AG10803 (cell line): ENCODE results near the gene DNAH12.

Experiments
- DNase-seq: peaks from one replicate; pipeline ENCODE4 v3.0.0; 2010; ENCODE audit warnings: low read depth
- H3K4me3 ChIP-seq: 2 replicates; pipeline ENCODE4 v1.5.1; 2011; ENCODE audit warnings: mild to moderate bottlenecking, low read length, control low read depth
- CTCF ChIP-seq: conservative IDR thresholded peaks from 2 replicates; pipeline ENCODE4 v1.5.1; 2011; ENCODE audit warnings: mild to moderate bottlenecking, low read length, control low read depth, inconsistent platforms

The DNAH12 gene, protein sequence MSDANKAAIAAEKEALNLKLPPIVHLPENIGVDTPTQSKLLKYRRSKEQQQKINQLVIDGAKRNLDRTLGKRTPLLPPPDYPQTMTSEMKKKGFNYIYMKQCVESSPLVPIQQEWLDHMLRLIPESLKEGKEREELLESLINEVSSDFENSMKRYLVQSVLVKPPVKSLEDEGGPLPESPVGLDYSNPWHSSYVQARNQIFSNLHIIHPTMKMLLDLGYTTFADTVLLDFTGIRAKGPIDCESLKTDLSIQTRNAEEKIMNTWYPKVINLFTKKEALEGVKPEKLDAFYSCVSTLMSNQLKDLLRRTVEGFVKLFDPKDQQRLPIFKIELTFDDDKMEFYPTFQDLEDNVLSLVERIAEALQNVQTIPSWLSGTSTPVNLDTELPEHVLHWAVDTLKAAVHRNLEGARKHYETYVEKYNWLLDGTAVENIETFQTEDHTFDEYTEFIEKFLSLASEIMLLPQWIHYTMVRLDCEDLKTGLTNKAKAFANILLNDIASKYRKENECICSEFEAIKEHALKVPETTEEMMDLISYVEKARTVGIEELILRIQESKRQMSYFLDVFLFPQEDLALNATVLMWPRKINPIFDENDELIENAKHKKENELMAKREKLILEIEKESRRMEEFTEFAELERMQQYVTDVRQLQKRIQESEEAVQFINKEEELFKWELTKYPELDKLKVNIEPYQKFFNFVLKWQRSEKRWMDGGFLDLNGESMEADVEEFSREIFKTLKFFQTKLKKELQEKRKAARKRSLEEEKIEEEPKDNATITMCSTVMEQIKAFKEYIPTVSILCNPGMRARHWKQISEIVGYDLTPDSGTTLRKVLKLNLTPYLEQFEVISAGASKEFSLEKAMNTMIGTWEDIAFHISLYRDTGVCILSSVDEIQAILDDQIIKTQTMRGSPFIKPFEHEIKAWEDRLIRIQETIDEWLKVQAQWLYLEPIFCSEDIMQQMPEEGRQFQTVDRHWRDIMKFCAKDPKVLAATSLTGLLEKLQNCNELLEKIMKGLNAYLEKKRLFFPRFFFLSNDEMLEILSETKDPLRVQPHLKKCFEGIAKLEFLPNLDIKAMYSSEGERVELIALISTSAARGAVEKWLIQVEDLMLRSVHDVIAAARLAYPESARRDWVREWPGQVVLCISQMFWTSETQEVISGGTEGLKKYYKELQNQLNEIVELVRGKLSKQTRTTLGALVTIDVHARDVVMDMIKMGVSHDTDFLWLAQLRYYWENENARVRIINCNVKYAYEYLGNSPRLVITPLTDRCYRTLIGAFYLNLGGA (N-terminal part only)

GRCh38 chr3:57544181-57545125 is at the start of gene DNAH12:
Gene DNAH12 (minus strand): TSS chr3:57544344. CDS start chr3:57542870, 1,474 bp downstream.
- H3K4me3 ChIP-seq = peak within 1 kb of the TSS; percentile 29
- DNase-seq = no peak
- TF ChIP-seq CTCF = no peak

- no peak for DNase-seq
- H3K4me3 ChIP-seq = peak overlapping the region; percentile 99; the same call in 1 of the 2 replicates
- TF ChIP-seq CTCF = no peak
Observed at GRCh38 chr3:57592306-57592705, 48.2 kb upstream of the DNAH12 start.

GRCh38 chr3:57587905-57588304 is 43.8 kb upstream of the DNAH12 start:
- no peak overlapping the region for H3K4me3 ChIP-seq
- no peak for DNase-seq
- no peak for TF ChIP-seq CTCF

GRCh38 chr3:57586778-57587177 is 42.6 kb upstream of the DNAH12 start:
- DNase-seq = no peak
- no peak overlapping the region for H3K4me3 ChIP-seq
- TF ChIP-seq CTCF = no peak

DNA sequence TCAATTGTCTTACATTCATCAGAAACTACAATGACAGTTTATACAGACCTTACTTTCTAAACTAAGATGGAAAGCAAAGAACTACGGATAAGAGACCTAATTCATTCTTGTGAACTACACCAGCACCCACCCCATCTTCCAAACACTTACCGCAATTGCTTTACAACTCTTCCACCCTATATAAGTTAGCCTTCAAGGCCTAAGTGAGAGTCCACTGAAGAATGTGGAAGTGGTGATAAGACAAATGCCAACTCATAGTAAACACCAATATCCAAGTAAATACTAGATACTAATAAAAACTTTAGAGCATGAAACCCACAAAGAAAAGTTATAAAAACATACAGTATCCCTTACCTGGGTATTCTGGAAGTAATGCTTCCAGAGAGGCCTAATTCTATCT is 39.4 kb upstream of the DNAH12 start:
- DNase-seq = no peak
- TF ChIP-seq CTCF = no peak

GRCh38 chr3:57582474-57583168 is 38.5 kb upstream of the DNAH12 start:
- H3K4me3 ChIP-seq = no peak overlapping the region
- TF ChIP-seq CTCF = no peak; the same call in 1 of the 2 replicates
- no peak for DNase-seq

More for the DNA sequence above, 39.4 kb upstream of the DNAH12 start:
- H3K4me3 ChIP-seq = no peak overlapping the region
